HepG2 (cell line): Measurements from ENCODE around the gene ALDH7A1. TPM values are rescaled to one million over a fixed set of nuclear protein-coding genes. Genes with fewer than 3 reads are reported as not detected.
A peak's percentile ranks its signal among the peaks of the same experiment; 100 is the strongest.

ENCODE experiments used
- ARID5B ChIP-seq: IDR thresholded peaks from 2 replicates; pipeline ENCODE4 v1.4.0; 2020; ENCODE audit warnings: mild to moderate bottlenecking, missing genetic modification reagents
- ARNT2 ChIP-seq: sonication (generic); formaldehyde crosslinking; IDR thresholded peaks from 2 replicates; pipeline ENCODE4 v1.8.0; 2022; ENCODE audit warnings: mild to moderate bottlenecking, low read depth, missing genetic modification reagents, moderate library complexity
- BRCA1 ChIP-seq: sonication (generic); formaldehyde crosslinking; IDR thresholded peaks from 2 replicates; pipeline ENCODE4 v1.4.0; 2020; ENCODE audit warnings: missing genetic modification reagents
- CHCHD3 ChIP-seq: sonication (generic); formaldehyde crosslinking; IDR thresholded peaks from 2 replicates; pipeline ENCODE4 v1.8.0; 2022; ENCODE audit warnings: mild to moderate bottlenecking, missing genetic modification reagents, moderate library complexity
- ETV5 ChIP-seq: IDR thresholded peaks from 2 replicates; pipeline ENCODE4 v1.6.1; 2018; ENCODE audit warnings: missing biosample characterization, missing genetic modification reagents, inconsistent platforms, borderline replicate concordance
- KDM3A ChIP-seq: IDR thresholded peaks from 2 replicates; pipeline ENCODE4 v1.6.1; 2018; ENCODE audit warnings: low read depth, missing compliant biosample characterization
- KMT2A ChIP-seq: sonication (generic); formaldehyde crosslinking; IDR thresholded peaks from 2 replicates; pipeline ENCODE4 v1.4.0; 2020; ENCODE audit warnings: missing genetic modification reagents
- MED13 ChIP-seq: sonication (generic); formaldehyde crosslinking; IDR thresholded peaks from 2 replicates; pipeline ENCODE4 v1.5.0; 2020; ENCODE audit warnings: missing genetic modification reagents
- RARG ChIP-seq: sonication (generic); formaldehyde crosslinking; IDR thresholded peaks from 2 replicates; pipeline ENCODE4 v1.4.0; 2020; ENCODE audit warnings: low read depth, mild to moderate bottlenecking, missing genetic modification reagents
- SRSF1 ChIP-seq: fragments of 200-400 bp; formaldehyde crosslinking; optimal IDR thresholded peaks from 2 replicates; pipeline ENCODE3; 2017; ENCODE audit warnings: mild to moderate bottlenecking, low read depth, low read length, moderate library complexity
- SRSF4 ChIP-seq: fragments of 200-400 bp; formaldehyde crosslinking; IDR thresholded peaks from one replicate; pipeline ENCODE4 v1.6.1; 2018; ENCODE audit warnings: mild to moderate bottlenecking, low read depth, low read length, moderate library complexity; ENCODE audit not compliant: poor library complexity, severe bottlenecking
- TP53 ChIP-seq: sonication (generic); formaldehyde crosslinking; conservative IDR thresholded peaks from 2 replicates; pipeline ENCODE4 v1.4.0; 2020; ENCODE audit warnings: missing genetic modification reagents
- ZNF331 ChIP-seq: sonication (generic); formaldehyde crosslinking; IDR thresholded peaks from 2 replicates; pipeline ENCODE4 v1.4.0; 2020; ENCODE audit warnings: missing genetic modification reagents
- ZNF33A ChIP-seq: sonication (generic); formaldehyde crosslinking; IDR thresholded peaks from 2 replicates; pipeline ENCODE4 v1.5.1; 2020; ENCODE audit warnings: missing genetic modification reagents, mild to moderate bottlenecking, moderate library complexity, borderline replicate concordance
- ZNF430 ChIP-seq: sonication (generic); formaldehyde crosslinking; IDR thresholded peaks from 2 replicates; pipeline ENCODE4 v1.9.0; 2021; ENCODE audit warnings: mild to moderate bottlenecking, missing genetic modification reagents
- ZNF572 ChIP-seq: sonication (generic); formaldehyde crosslinking; IDR thresholded peaks from 2 replicates; pipeline ENCODE4 v1.5.1; 2020; ENCODE audit warnings: mild to moderate bottlenecking, missing genetic modification reagents
- ZNF672 ChIP-seq: sonication (generic); formaldehyde crosslinking; IDR thresholded peaks from 2 replicates; pipeline ENCODE4 v1.8.1; 2022; ENCODE audit warnings: missing genetic modification reagents
- ZNF720 ChIP-seq: sonication (generic); formaldehyde crosslinking; IDR thresholded peaks from 2 replicates; pipeline ENCODE4 v1.4.0; 2020; ENCODE audit warnings: missing genetic modification reagents
- ZSCAN12 ChIP-seq: sonication (generic); formaldehyde crosslinking; IDR thresholded peaks from 2 replicates; pipeline ENCODE4 v1.9.0; 2021; ENCODE audit warnings: mild to moderate bottlenecking, missing genetic modification reagents
- polyA plus RNA-seq, 8 experiments: library from polyadenylated mRNA; depleted of rRNA in 3 of 8; stranded (reverse) in 7 of 8; unstranded in 1 of 8; fragments of >200 nt; fragmentation: Illumina TruSeq in 4 of 8; extraction: Trizol in 4 of 8; gene quantifications; 2 replicates each; pipeline versions ENCODE4 v1.2.1 to v1.2.3, GENCODE V29; 2011 to 2016; ENCODE audit warnings: low read depth in 4 of 8, missing spikeins in 1 of 8, mixed read lengths in 1 of 8; ENCODE audit not compliant: insufficient read depth in 1 of 8
- total RNA-seq, 5 experiments: library from RNA; depleted of rRNA; stranded (reverse); fragments of >200 nt; fragmentation: Illumina TruSeq; extraction: Trizol; gene quantifications; 2 replicates each; pipeline ENCODE4 v1.2.3, GENCODE V29; 2016; ENCODE audit warnings: low read depth in 1 of 5
- TF ChIP-seq, protein P1 (sequence below): sonication (generic); formaldehyde crosslinking; IDR thresholded peaks from 2 replicates; pipeline ENCODE4 v1.4.0; 2020; ENCODE audit warnings: missing genetic modification reagents, borderline replicate concordance
- TF ChIP-seq, protein P2 (sequence below): sonication (generic); formaldehyde crosslinking; IDR thresholded peaks from 2 replicates; pipeline ENCODE4 v1.5.0; 2020; ENCODE audit warnings: missing genetic modification reagents
- TF ChIP-seq, protein P3 (sequence below): sonication (generic); formaldehyde crosslinking; IDR thresholded peaks from 2 replicates; pipeline ENCODE4 v1.4.0; 2020; ENCODE audit warnings: missing genetic modification reagents

The ALDH7A1 gene
- total and polyA plus RNA-seq, 2 of the 13 experiments (the other 11 are each of a cell fraction or from before 2014, with no cell fraction given), result 69.0 to 100 TPM

DNA sequence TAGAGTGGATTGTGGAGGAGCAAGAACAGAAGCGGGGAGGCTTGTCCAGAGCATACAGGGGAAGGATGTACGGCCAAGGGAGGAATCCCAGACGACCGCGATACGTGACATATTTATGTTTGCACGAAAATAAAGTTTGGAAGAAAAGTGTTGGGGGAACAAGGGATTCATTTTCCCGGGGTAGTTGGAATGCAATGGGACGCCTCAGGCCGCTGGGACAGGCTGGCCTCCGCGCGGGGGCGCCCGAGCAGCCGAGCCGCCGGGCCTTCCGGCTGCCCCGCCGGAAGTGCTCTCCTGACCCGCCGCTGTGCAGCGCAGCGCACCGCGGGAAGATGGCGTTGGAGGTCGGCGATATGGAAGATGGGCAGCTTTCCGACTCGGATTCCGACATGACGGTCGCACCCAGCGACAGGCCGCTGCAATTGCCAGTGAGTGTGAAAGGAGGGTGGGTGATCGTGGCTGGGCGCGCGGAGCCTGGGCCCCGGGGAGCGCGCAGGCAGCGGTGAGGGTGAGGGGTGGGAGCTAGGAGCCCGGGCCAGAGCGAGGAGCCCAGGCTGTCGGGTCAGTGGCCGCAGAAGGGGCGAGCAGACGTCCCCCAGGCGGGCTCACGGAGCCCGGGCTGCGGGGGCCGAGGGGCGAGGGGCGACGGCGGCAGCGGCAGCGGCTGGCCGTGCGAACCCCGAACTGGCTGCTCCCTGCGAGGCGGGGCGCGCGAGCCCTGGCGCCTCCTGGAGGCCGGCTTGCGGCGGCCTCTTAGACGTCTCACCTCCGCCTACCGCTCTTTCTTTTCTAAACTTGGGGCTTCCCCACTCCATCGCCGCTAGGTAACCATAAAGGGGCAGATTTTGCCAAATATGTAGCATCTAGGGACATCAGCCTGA lies 5.9 kb upstream of the ALDH7A1 start, which contains the start of gene PHAX (continued):
- TF ChIP-seq, protein P1, sequence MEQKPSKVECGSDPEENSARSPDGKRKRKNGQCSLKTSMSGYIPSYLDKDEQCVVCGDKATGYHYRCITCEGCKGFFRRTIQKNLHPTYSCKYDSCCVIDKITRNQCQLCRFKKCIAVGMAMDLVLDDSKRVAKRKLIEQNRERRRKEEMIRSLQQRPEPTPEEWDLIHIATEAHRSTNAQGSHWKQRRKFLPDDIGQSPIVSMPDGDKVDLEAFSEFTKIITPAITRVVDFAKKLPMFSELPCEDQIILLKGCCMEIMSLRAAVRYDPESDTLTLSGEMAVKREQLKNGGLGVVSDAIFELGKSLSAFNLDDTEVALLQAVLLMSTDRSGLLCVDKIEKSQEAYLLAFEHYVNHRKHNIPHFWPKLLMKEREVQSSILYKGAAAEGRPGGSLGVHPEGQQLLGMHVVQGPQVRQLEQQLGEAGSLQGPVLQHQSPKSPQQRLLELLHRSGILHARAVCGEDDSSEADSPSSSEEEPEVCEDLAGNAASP (CRISPR knock-in tag), result peak; percentile 55
- TF ChIP-seq TP53 (CRISPR knock-in tag) (no peak; the same call in 1 of the 2 replicates), ARNT2 (peak; percentile 63; the same call in 1 of the 2 replicates), MED13 (CRISPR knock-in tag) (no peak), SRSF4 (no peak), SRSF1 (peak; percentile 91), KMT2A (CRISPR knock-in tag) (peak; percentile 79; the same call in 1 of the 2 replicates), ZNF430 (no peak; the same call in 1 of the 2 replicates), ZNF33A (CRISPR knock-in tag) (no peak), KDM3A (0 out of 2 replicates have a peak, but pooled peaks have one; percentile 25), ZNF572 (CRISPR knock-in tag) (no peak), ETV5 (peak; percentile 88), ZNF720 (no peak), ZNF672 (CRISPR knock-in tag) (no peak), ZSCAN12 (no peak; the same call in 1 of the 2 replicates), ARID5B (peak; percentile 46; the same call in 1 of the 2 replicates), ZNF331 (no peak; the same call in 1 of the 2 replicates), CHCHD3 (CRISPR knock-in tag) (0 out of 2 replicates have a peak, but pooled peaks have one; percentile 66), BRCA1 (no peak), RARG (CRISPR knock-in tag) (no peak)
- TF ChIP-seq, protein P2, sequence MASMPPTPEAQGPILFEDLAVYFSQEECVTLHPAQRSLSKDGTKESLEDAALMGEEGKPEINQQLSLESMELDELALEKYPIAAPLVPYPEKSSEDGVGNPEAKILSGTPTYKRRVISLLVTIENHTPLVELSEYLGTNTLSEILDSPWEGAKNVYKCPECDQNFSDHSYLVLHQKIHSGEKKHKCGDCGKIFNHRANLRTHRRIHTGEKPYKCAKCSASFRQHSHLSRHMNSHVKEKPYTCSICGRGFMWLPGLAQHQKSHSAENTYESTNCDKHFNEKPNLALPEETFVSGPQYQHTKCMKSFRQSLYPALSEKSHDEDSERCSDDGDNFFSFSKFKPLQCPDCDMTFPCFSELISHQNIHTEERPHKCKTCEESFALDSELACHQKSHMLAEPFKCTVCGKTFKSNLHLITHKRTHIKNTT (CRISPR knock-in tag), result no peak
- TF ChIP-seq, protein P3, sequence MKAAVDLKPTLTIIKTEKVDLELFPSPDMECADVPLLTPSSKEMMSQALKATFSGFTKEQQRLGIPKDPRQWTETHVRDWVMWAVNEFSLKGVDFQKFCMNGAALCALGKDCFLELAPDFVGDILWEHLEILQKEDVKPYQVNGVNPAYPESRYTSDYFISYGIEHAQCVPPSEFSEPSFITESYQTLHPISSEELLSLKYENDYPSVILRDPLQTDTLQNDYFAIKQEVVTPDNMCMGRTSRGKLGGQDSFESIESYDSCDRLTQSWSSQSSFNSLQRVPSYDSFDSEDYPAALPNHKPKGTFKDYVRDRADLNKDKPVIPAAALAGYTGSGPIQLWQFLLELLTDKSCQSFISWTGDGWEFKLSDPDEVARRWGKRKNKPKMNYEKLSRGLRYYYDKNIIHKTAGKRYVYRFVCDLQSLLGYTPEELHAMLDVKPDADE (CRISPR knock-in tag), result no peak
